ENCODE results near the gene CNPY2. TPM values are rescaled to one million over a fixed set of nuclear protein-coding genes. Genes with fewer than 3 reads are reported as not detected.
A peak's percentile ranks its signal among the peaks of the same experiment; 100 is the strongest.

Gene CNPY2
- polyA plus RNA-seq, 1 experiment, result 179 TPM

GRCh38 chr12:56333197-56333678 is 17.4 kb upstream of the CNPY2 start:
- POLR2A ChIA-PET, result interaction anchor here (0.7 to 1.0 kb wide), 3 partner anchors 18 to 229 kb away, joined by 3 to 5 read pairs (median 4); partner anchors contain the start of gene CNPY2
- CTCF ChIA-PET, result interaction anchor here (0.6 to 2.1 kb wide), 11 partner anchors 10 to 305 kb away, joined by 3 to 8 read pairs (median 4); partner anchors contain the start of genes APOF and STAT2

GRCh38 chr12:56332512-56333196 is 16.9 kb upstream of the CNPY2 start:
- Histone ChIP-seq H3K4me3 (ENCODE audit: low read depth, low read length) (peak overlapping the region; percentile 48), H3K36me3 (ENCODE audit: control insufficient read depth, insufficient read depth, low read length) (peaks cover 1% of the 10 kb centered on the region; the same call in 1 of the 2 replicates), H3K27me3 (ENCODE audit: control insufficient read depth, insufficient read depth, low read length) (no peaks in the 10 kb centered on the region)
- POLR2A ChIA-PET, result interaction anchor here (0.7 kb wide), 1 partner anchor 229 kb away, joined by 5 read pairs; no protein-coding TSS in a partner anchor
- TF ChIP-seq CTCF (IDR thresholded peaks at IDR 0.05; ENCODE audit: insufficient read depth, low read depth, low read length), result no peak
- no peak for DNase-seq (ENCODE audit: low read depth)
- CTCF ChIA-PET, result interaction anchor here (1.0 to 2.1 kb wide), 5 partner anchors 10 to 132 kb away, joined by 3 to 5 read pairs (median 4); partner anchors contain the start of gene APOF

More at GRCh38 chr12:56333197-56333678, 17.4 kb upstream of the CNPY2 start:
- no peak for DNase-seq (ENCODE audit: low read depth)
- no peak for TF ChIP-seq CTCF (IDR thresholded peaks at IDR 0.05; ENCODE audit: insufficient read depth, low read depth, low read length)
- Histone ChIP-seq H3K27me3 (ENCODE audit: control insufficient read depth, insufficient read depth, low read length) (no peaks in the 10 kb centered on the region), H3K4me3 (ENCODE audit: low read depth, low read length) (peak overlapping the region; percentile 48), H3K36me3 (ENCODE audit: control insufficient read depth, insufficient read depth, low read length) (no peaks in the 10 kb centered on the region; the same call in 1 of the 2 replicates)

- ChIA-PET POLR2A (no interaction called here), CTCF (no interaction called here)
- no peak overlapping the region for H3K4me3 ChIP-seq (ENCODE audit: low read depth, low read length)
- peaks cover 9% of the 10 kb centered on the region for H3K36me3 ChIP-seq (ENCODE audit: control insufficient read depth, insufficient read depth, low read length)
- no peak for TF ChIP-seq CTCF (IDR thresholded peaks at IDR 0.05; ENCODE audit: insufficient read depth, low read depth, low read length)
- no peak for DNase-seq (ENCODE audit: low read depth)
- no peaks in the 10 kb centered on the region for H3K27me3 ChIP-seq (ENCODE audit: control insufficient read depth, insufficient read depth, low read length)
Observed at GRCh38 chr12:56330936-56331490, 15.2 kb upstream of the CNPY2 start.

- no peak for DNase-seq (ENCODE audit: low read depth)
- Histone ChIP-seq H3K4me3 (ENCODE audit: low read depth, low read length) (no peak overlapping the region), H3K36me3 (ENCODE audit: control insufficient read depth, insufficient read depth, low read length) (peaks cover 19% of the 10 kb centered on the region), H3K27me3 (ENCODE audit: control insufficient read depth, insufficient read depth, low read length) (no peaks in the 10 kb centered on the region)
- POLR2A ChIA-PET, result no interaction called here
- TF ChIP-seq CTCF (IDR thresholded peaks at IDR 0.05; ENCODE audit: insufficient read depth, low read depth, low read length), result no peak
- CTCF ChIA-PET, result interaction anchor here (1.2 kb wide), 1 partner anchor 11 kb away, joined by 3 read pairs; the partner anchor contains the start of gene CNPY2
Observed at GRCh38 chr12:56326533-56326932, 10.7 kb upstream of the CNPY2 start.

- no peak for DNase-seq (ENCODE audit: low read depth)
- CTCF ChIA-PET, result interaction anchor here (1.2 kb wide), 1 partner anchor 10 kb away, joined by 3 read pairs; the partner anchor contains the start of gene CNPY2
- peaks cover 19% of the 10 kb centered on the region for H3K36me3 ChIP-seq (ENCODE audit: control insufficient read depth, insufficient read depth, low read length)
- POLR2A ChIA-PET, result no interaction called here
- no peak for TF ChIP-seq CTCF (IDR thresholded peaks at IDR 0.05; ENCODE audit: insufficient read depth, low read depth, low read length)
- H3K4me3 ChIP-seq (ENCODE audit: low read depth, low read length), result no peak overlapping the region
- no peaks in the 10 kb centered on the region for H3K27me3 ChIP-seq (ENCODE audit: control insufficient read depth, insufficient read depth, low read length)
Observed at GRCh38 chr12:56326126-56326525, 10.3 kb upstream of the CNPY2 start.

All from BJ (cell line).